Stomach (tissue), 9 donors: Measurements from ENCODE around the gene SMPD2. TPM values are rescaled to one million over a fixed set of nuclear protein-coding genes. Genes with fewer than 3 reads are reported as not detected.
A peak's percentile ranks its signal among the peaks of the same experiment; 100 is the strongest.

ENCODE experiments used
- DNase-seq, 2 donors: peaks; one replicate each; pipeline versions ENCODE4 v3.0.0 to v3.0.0-alpha.2; 2013 to 2019
- H3K27ac ChIP-seq, 5 donors: fragments of 200-600 bp in 4 of 5; sonication (generic) in 4 of 5; one replicate each; pipeline ENCODE4 v1.5.1; 2013 to 2019; ENCODE audit warnings: mild to moderate bottlenecking in 1 of 5, moderate library complexity in 1 of 5
- H3K27me3 ChIP-seq, 3 donors: fragments of 200-600 bp; sonication (generic); one replicate each; pipeline ENCODE4 v1.5.1; 2017 to 2019; ENCODE audit warnings: mixed run types in 1 of 3
- H3K36me3 ChIP-seq, 4 donors: fragments of 200-600 bp; sonication (generic); 1 replicate in 3 of 4; 2 replicates in 1 of 4; pipeline ENCODE4 v1.5.1; 2016 to 2019
- H3K4me1 ChIP-seq, 4 donors: fragments of 200-600 bp; sonication (generic); one replicate each; pipeline ENCODE4 v1.5.1; 2016 to 2019
- H3K4me3 ChIP-seq, 4 donors: fragments of 200-600 bp; sonication (generic) in 3 of 4; one replicate each; pipeline ENCODE4 v1.5.1; 2016 to 2019; ENCODE audit warnings: mild to moderate bottlenecking in 1 of 4
- H3K9me3 ChIP-seq, 4 donors: fragments of 200-600 bp; sonication (generic); one replicate each; pipeline ENCODE4 v1.5.1; 2016 to 2019
- EP300 ChIP-seq: sonication (generic); formaldehyde crosslinking; IDR thresholded peaks from one replicate; pipeline ENCODE4 v1.6.1; 2017; ENCODE audit warnings: antibody characterized with exemption
- POLR2A ChIP-seq, 4 donors: fragments of 450-650 bp; IDR thresholded peaks; one replicate each; pipeline ENCODE4 v1.6.1; 2016; ENCODE audit warnings: antibody characterized with exemption in 4 of 4, control low read depth in 2 of 4, mild to moderate bottlenecking in 1 of 4, moderate library complexity in 1 of 4
- POLR2AphosphoS5 ChIP-seq, 3 donors: sonication (generic); formaldehyde crosslinking; IDR thresholded peaks; one replicate each; pipeline ENCODE4 v1.6.1; 2016; ENCODE audit warnings: antibody characterized with exemption in 3 of 3
- WGBS, 5 donors: extraction: QIAGEN DNeasy Blood & Tissue Kit in 3 of 5; methylation state at CpG; one replicate each; pipeline versions ENCODE4 v1.1.5 to v1.1.7; 2013 to 2018; 5-methylcytosine and 5-hydroxymethylcytosine counted together
- intact Hi-C: fragments of 100-400 bp; cut with DNase I; formaldehyde crosslinking; loops from one replicate; pipeline ENCODE4 v1.15.1; 2023; ENCODE audit warnings: low total_unique reads
- polyA plus RNA-seq, 3 donors: library from polyadenylated mRNA; stranded (reverse); fragments of 200-250 nt; gene quantifications; one replicate each; pipeline ENCODE4 v1.2.3, GENCODE V29; 2013
- total RNA-seq, 5 donors: library from RNA; depleted of rRNA; stranded (reverse); fragments of >200 nt; gene quantifications; one replicate each; pipeline versions ENCODE4 v1.1.0 to v1.2.3, GENCODE V29; 2014 to 2016
- TF ChIP-seq, protein P1 (sequence below), 7 experiments: fragments of 450-650 bp in 4 of 7; fragments of 200-600 bp in 3 of 7; sonication (generic) in 3 of 7; IDR thresholded peaks; one replicate each; pipeline ENCODE4 v1.5.1; 2016 to 2019; ENCODE audit warnings: antibody characterized with exemption in 7 of 7, control low read depth in 2 of 7, mild to moderate bottlenecking in 1 of 7
- donor health status: healthy with polysubstance abuse.
- donor health status: Bipolar disorder and iron deficiency.
- donor health status: healthy.

SMPD2 gene
- total and polyA plus RNA-seq, 8 donors = 10.7 to 80.5 (median 17.4) TPM

GRCh38 chr6:109446072-109446471 lies 5.5 kb downstream of the SMPD2 start:
- Histone ChIP-seq H3K27ac (no peak overlapping the region), H3K36me3 (peaks cover 34 to 68% (median 51%) of the 10 kb centered on the region in 4 donors), H3K9me3 (no peaks in the 10 kb centered on the region), H3K27me3 (no peaks in the 10 kb centered on the region), H3K4me3 (no peak overlapping the region), H3K4me1 (peaks cover 9 to 19% (median 15%) of the 10 kb centered on the region in 4 donors)
- DNase-seq = peak in 1 of 2 donors; percentile 28
- intact Hi-C loops = no loop called here
- TF ChIP-seq POLR2A (IDR thresholded peaks at IDR 0.05) (no peak), POLR2AphosphoS5 (IDR thresholded peaks at IDR 0.05) (no peak)
- 71 to 85% (median 81%) methylated on average over 13 to 15 of the region's 15 CpGs for WGBS, 5 donors

DNA sequence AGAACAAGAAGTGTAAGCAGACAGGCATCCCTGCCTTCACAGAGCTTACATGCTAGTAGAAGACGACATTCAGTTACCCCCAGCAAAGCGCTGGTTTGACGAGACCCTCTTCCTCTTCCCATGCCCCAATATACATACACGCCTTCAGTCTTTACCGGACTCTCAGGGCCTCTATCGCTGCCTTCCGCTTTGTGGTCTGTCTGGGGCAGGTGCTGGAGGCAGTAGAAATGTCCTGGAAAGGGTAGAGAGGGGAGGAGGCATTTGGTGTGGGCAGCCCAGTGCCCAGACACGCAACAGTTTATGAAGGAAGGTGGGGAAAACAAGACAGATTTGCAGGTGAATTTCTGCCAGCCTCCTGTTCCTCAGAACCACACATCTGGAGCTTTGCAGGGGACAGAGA lies 6.0 kb downstream of the SMPD2 start:
- Histone ChIP-seq H3K27me3 (no peaks in the 10 kb centered on the region), H3K9me3 (no peaks in the 10 kb centered on the region), H3K36me3 (peaks cover 37 to 71% (median 54%) of the 10 kb centered on the region in 4 donors), H3K4me3 (no peak overlapping the region), H3K27ac (no peak overlapping the region), H3K4me1 (peaks cover 7 to 14% (median 11%) of the 10 kb centered on the region in 4 donors)
- intact Hi-C loops = no loop called here
- DNase-seq = peak in 1 of 2 donors; percentile 19
- WGBS, 5 donors = 87 to 93% (median 91%) methylated on average over 8 of the region's 8 CpGs
- TF ChIP-seq, protein P1, sequence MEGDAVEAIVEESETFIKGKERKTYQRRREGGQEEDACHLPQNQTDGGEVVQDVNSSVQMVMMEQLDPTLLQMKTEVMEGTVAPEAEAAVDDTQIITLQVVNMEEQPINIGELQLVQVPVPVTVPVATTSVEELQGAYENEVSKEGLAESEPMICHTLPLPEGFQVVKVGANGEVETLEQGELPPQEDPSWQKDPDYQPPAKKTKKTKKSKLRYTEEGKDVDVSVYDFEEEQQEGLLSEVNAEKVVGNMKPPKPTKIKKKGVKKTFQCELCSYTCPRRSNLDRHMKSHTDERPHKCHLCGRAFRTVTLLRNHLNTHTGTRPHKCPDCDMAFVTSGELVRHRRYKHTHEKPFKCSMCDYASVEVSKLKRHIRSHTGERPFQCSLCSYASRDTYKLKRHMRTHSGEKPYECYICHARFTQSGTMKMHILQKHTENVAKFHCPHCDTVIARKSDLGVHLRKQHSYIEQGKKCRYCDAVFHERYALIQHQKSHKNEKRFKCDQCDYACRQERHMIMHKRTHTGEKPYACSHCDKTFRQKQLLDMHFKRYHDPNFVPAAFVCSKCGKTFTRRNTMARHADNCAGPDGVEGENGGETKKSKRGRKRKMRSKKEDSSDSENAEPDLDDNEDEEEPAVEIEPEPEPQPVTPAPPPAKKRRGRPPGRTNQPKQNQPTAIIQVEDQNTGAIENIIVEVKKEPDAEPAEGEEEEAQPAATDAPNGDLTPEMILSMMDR (IDR thresholded peaks at IDR 0.05) = no peak
- TF ChIP-seq EP300 = no peak
- TF ChIP-seq POLR2AphosphoS5 (IDR thresholded peaks at IDR 0.05) = no peak
- TF ChIP-seq POLR2A (IDR thresholded peaks at IDR 0.05) = no peak

- Histone ChIP-seq H3K4me3 (no peak overlapping the region), H3K27ac (no peak overlapping the region), H3K4me1 (peaks cover 1 to 9% (median 5%) of the 10 kb centered on the region in 4 donors), H3K36me3 (peaks cover 43 to 74% (median 59%) of the 10 kb centered on the region in 4 donors), H3K9me3 (no peaks in the 10 kb centered on the region), H3K27me3 (no peaks in the 10 kb centered on the region)
- intact Hi-C loops = no loop called here
- TF ChIP-seq EP300 (no peak), POLR2A (IDR thresholded peaks at IDR 0.05) (no peak), POLR2AphosphoS5 (IDR thresholded peaks at IDR 0.05) (no peak)
- TF ChIP-seq, protein P1 (IDR thresholded peaks at IDR 0.05) = no peak
- WGBS, 5 donors = 64 to 93% (median 86%) methylated on average over 2 to 10 of the region's 10 CpGs
- DNase-seq = no peak
Observed at GRCh38 chr6:109447087-109447486, 6.6 kb downstream of the SMPD2 start.

- 82 to 88% (median 83%) methylated on average over 8 of the region's 8 CpGs for WGBS, 5 donors
- H3K4me3 ChIP-seq = no peak overlapping the region
Observed at GRCh38 chr6:109447878-109448555, 7.5 kb downstream of the SMPD2 start.

More at GRCh38 chr6:109447878-109448555, 7.5 kb downstream of the SMPD2 start:
- peak in 1 of 2 donors; percentile 24 for DNase-seq
- Histone ChIP-seq H3K9me3 (no peaks in the 10 kb centered on the region), H3K4me1 (peaks cover 0 to 5% (median 0%) of the 10 kb centered on the region in 4 donors), H3K36me3 (peaks cover 44 to 71% (median 58%) of the 10 kb centered on the region in 4 donors), H3K27me3 (no peaks in the 10 kb centered on the region), H3K27ac (no peak overlapping the region)
- no peak for TF ChIP-seq POLR2AphosphoS5 (IDR thresholded peaks at IDR 0.05)
- no peak for TF ChIP-seq POLR2A (IDR thresholded peaks at IDR 0.05)
- TF ChIP-seq, protein P1 (IDR thresholded peaks at IDR 0.05) = no peak
- no peak for TF ChIP-seq EP300
- intact Hi-C loops = no loop called here
